ENCODE data around the gene SYNDIG1L. TPM values are rescaled to one million over a fixed set of nuclear protein-coding genes. Genes with fewer than 3 reads are reported as not detected.

SYNDIG1L gene
- total and polyA plus RNA-seq, 5 donors from 2014 or later, result not detected

DNA sequence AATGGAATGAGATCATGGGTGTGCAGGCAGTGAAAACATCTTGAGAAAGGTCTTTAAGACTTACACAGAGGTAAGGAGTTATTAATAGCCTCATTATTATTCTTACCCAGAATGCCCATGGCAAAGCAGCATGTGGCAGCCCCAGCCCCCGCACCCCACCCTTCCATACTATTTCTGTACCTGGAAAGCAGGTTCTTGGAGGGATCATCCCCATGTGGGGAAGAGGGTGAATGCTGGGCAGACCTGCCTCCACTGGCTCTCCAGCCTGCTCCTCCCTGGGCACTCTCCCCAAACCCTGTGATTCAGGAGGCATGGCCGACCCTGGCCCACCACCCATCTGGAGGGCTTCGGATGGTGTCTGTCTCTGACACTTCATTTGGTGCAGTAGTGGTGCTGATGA is 38.8 kb upstream of the SYNDIG1L start:
- ATAC-seq (ENCODE audit: low read depth in 2 of 2), result no peak
- Histone ChIP-seq H3K27ac (ENCODE audit: insufficient read depth, low read length, poor library complexity, severe bottlenecking) (no peak overlapping the region), H3K36me3 (ENCODE audit: control insufficient read depth, insufficient read depth, low read length) (no peaks in the 10 kb centered on the region), H3K27me3 (ENCODE audit: control insufficient read depth, insufficient read depth, low read length) (no peaks in the 10 kb centered on the region), H3K4me1 (ENCODE audit: control insufficient read depth, insufficient read depth, low read length, poor library complexity, severe bottlenecking) (no peaks in the 10 kb centered on the region), H3K9me3 (ENCODE audit: control insufficient read depth in 2 of 2, low read length in 2 of 2) (no peaks in the 10 kb centered on the region), H3K4me3 (ENCODE audit: low read depth, low read length) (no peak overlapping the region)
- Mint-ChIP-seq H3K27me3 (peaks cover 16% of the 10 kb centered on the region), H3K4me1 (peaks cover 0 to 2% (median 0%) of the 10 kb centered on the region in 4 donors), H3K27ac (no peak overlapping the region), H3K4me3 (no peak overlapping the region), H3K36me3 (no peaks in the 10 kb centered on the region), H3K9me3 (peaks cover 0 to 1% (median 0%) of the 10 kb centered on the region in 7 donors)
- no peak for DNase-seq

DNA sequence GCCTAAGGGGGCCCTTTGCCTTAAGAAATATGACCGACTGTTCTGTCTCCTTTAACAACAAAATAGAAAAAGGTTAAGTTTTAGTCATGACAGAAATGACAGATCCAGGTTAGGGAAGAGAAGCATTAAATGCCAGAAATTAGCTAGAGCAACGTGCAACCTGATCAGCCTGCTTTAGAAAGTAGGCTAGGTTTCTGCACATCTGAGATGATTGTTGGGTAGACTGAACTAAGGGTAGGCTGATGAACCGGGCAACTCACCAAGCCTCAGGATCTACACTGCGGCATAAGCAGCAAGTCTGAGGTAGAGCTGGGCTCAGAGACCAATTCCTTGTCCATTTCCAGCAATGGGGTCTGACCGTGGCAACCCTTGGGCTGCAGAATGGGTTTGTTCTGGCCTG is 37.7 kb upstream of the SYNDIG1L start:
- no peaks in the 10 kb centered on the region for H3K27me3 ChIP-seq (ENCODE audit: control insufficient read depth, insufficient read depth, low read length)
- no peak overlapping the region for H3K4me3 Mint-ChIP-seq
- peaks cover 16% of the 10 kb centered on the region for H3K27me3 Mint-ChIP-seq
- no peak overlapping the region for H3K27ac ChIP-seq (ENCODE audit: insufficient read depth, low read length, poor library complexity, severe bottlenecking)
- ATAC-seq (ENCODE audit: low read depth in 2 of 2) (no peak), DNase-seq (no peak)
- no peaks in the 10 kb centered on the region for H3K36me3 Mint-ChIP-seq
- no peaks in the 10 kb centered on the region for H3K4me1 ChIP-seq (ENCODE audit: control insufficient read depth, insufficient read depth, low read length, poor library complexity, severe bottlenecking)
- no peaks in the 10 kb centered on the region for H3K36me3 ChIP-seq (ENCODE audit: control insufficient read depth, insufficient read depth, low read length)
- H3K4me3 ChIP-seq (ENCODE audit: low read depth, low read length), result no peak overlapping the region
- no peak overlapping the region for H3K27ac Mint-ChIP-seq
- H3K9me3 ChIP-seq (ENCODE audit: control insufficient read depth in 2 of 2, low read length in 2 of 2), result no peaks in the 10 kb centered on the region
- H3K9me3 Mint-ChIP-seq, result peaks cover 0 to 1% (median 0%) of the 10 kb centered on the region in 7 donors
- peaks cover 0 to under 1% (median 0%) of the 10 kb centered on the region in 4 donors for H3K4me1 Mint-ChIP-seq

- Mint-ChIP-seq H3K4me1 (no peaks in the 10 kb centered on the region), H3K36me3 (no peaks in the 10 kb centered on the region), H3K27ac (no peak overlapping the region), H3K9me3 (peaks cover 0 to 1% (median 0%) of the 10 kb centered on the region in 7 donors), H3K27me3 (peaks cover 16% of the 10 kb centered on the region), H3K4me3 (no peak overlapping the region)
- DNase-seq (no peak), ATAC-seq (ENCODE audit: low read depth in 2 of 2) (no peak)
- Histone ChIP-seq H3K4me1 (ENCODE audit: control insufficient read depth, insufficient read depth, low read length, poor library complexity, severe bottlenecking) (no peaks in the 10 kb centered on the region), H3K9me3 (ENCODE audit: control insufficient read depth in 2 of 2, low read length in 2 of 2) (no peaks in the 10 kb centered on the region), H3K27me3 (ENCODE audit: control insufficient read depth, insufficient read depth, low read length) (no peaks in the 10 kb centered on the region), H3K36me3 (ENCODE audit: control insufficient read depth, insufficient read depth, low read length) (no peaks in the 10 kb centered on the region), H3K4me3 (ENCODE audit: low read depth, low read length) (no peak overlapping the region), H3K27ac (ENCODE audit: insufficient read depth, low read length, poor library complexity, severe bottlenecking) (no peak overlapping the region)
Observed at GRCh38 chr14:74462993-74463392, 37.0 kb upstream of the SYNDIG1L start.

- no peak for ATAC-seq (ENCODE audit: low read depth in 2 of 2)
- H3K9me3 ChIP-seq (ENCODE audit: control insufficient read depth in 2 of 2, low read length in 2 of 2), result no peaks in the 10 kb centered on the region
- H3K4me1 ChIP-seq (ENCODE audit: control insufficient read depth, insufficient read depth, low read length, poor library complexity, severe bottlenecking), result no peaks in the 10 kb centered on the region
- no peak overlapping the region for H3K27ac ChIP-seq (ENCODE audit: insufficient read depth, low read length, poor library complexity, severe bottlenecking)
- H3K27me3 ChIP-seq (ENCODE audit: control insufficient read depth, insufficient read depth, low read length), result no peaks in the 10 kb centered on the region
- no peak overlapping the region for H3K4me3 ChIP-seq (ENCODE audit: low read depth, low read length)
- H3K36me3 Mint-ChIP-seq, result no peaks in the 10 kb centered on the region
- DNase-seq, result no peak
- no peaks in the 10 kb centered on the region for H3K4me1 Mint-ChIP-seq
- peak overlapping the region in 1 of 3 donors; percentile 22 for H3K27ac Mint-ChIP-seq
- H3K36me3 ChIP-seq (ENCODE audit: control insufficient read depth, insufficient read depth, low read length), result no peaks in the 10 kb centered on the region
- H3K27me3 Mint-ChIP-seq, result peaks cover 16% of the 10 kb centered on the region
- H3K9me3 Mint-ChIP-seq, result peaks cover 0 to 1% (median 0%) of the 10 kb centered on the region in 7 donors
- H3K4me3 Mint-ChIP-seq, result no peak overlapping the region
Observed at GRCh38 chr14:74459976-74460375, 34.0 kb upstream of the SYNDIG1L start.

- peaks cover 16% of the 10 kb centered on the region for H3K27me3 Mint-ChIP-seq
- Histone ChIP-seq H3K27me3 (ENCODE audit: control insufficient read depth, insufficient read depth, low read length) (no peaks in the 10 kb centered on the region), H3K4me1 (ENCODE audit: control insufficient read depth, insufficient read depth, low read length, poor library complexity, severe bottlenecking) (no peaks in the 10 kb centered on the region), H3K36me3 (ENCODE audit: control insufficient read depth, insufficient read depth, low read length) (no peaks in the 10 kb centered on the region), H3K4me3 (ENCODE audit: low read depth, low read length) (no peak overlapping the region), H3K9me3 (ENCODE audit: control insufficient read depth in 2 of 2, low read length in 2 of 2) (no peaks in the 10 kb centered on the region), H3K27ac (ENCODE audit: insufficient read depth, low read length, poor library complexity, severe bottlenecking) (no peak overlapping the region)
- peaks cover 0 to 2% (median 0%) of the 10 kb centered on the region in 7 donors for H3K9me3 Mint-ChIP-seq
- no peak overlapping the region for H3K27ac Mint-ChIP-seq
- H3K4me1 Mint-ChIP-seq, result no peaks in the 10 kb centered on the region
- peak; percentile 55 to 67 for ATAC-seq (ENCODE audit: low read depth in 2 of 2)
- no peak overlapping the region for H3K4me3 Mint-ChIP-seq
- peak in 2 of 3 donors; percentile 3 to 9 for DNase-seq
- no peaks in the 10 kb centered on the region for H3K36me3 Mint-ChIP-seq
Observed at GRCh38 chr14:74459289-74459946, 33.4 kb upstream of the SYNDIG1L start.

DNA sequence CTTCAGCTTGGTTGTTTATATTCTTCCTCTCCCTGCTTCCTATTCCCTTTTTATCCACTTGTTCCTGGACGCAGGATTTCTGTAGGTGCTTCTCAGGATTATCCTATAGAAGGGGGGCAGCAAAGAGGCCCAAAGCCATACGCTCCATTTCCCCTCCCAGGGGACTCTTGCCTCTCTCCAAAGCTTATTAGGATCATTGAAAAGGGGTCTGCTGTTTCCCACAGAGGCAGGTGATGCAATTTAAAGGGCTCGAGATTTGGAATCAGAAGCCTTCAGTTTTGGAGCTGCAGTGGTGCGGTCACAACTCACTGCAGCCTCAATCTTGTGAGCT is 31.5 kb upstream of the SYNDIG1L start:
- H3K4me3 ChIP-seq (ENCODE audit: low read depth, low read length), result no peak overlapping the region
- ATAC-seq (ENCODE audit: low read depth in 2 of 2), result no peak
- no peaks in the 10 kb centered on the region for H3K36me3 Mint-ChIP-seq
- DNase-seq, result no peak
- no peak overlapping the region for H3K27ac ChIP-seq (ENCODE audit: insufficient read depth, low read length, poor library complexity, severe bottlenecking)
- no peaks in the 10 kb centered on the region for H3K4me1 Mint-ChIP-seq
- no peak overlapping the region for H3K4me3 Mint-ChIP-seq
- no peaks in the 10 kb centered on the region for H3K27me3 ChIP-seq (ENCODE audit: control insufficient read depth, insufficient read depth, low read length)
- H3K9me3 Mint-ChIP-seq, result peaks cover 0 to 6% (median 0%) of the 10 kb centered on the region in 7 donors
- H3K9me3 ChIP-seq (ENCODE audit: control insufficient read depth in 2 of 2, low read length in 2 of 2), result no peaks in the 10 kb centered on the region
- no peak overlapping the region for H3K27ac Mint-ChIP-seq
- H3K36me3 ChIP-seq (ENCODE audit: control insufficient read depth, insufficient read depth, low read length), result no peaks in the 10 kb centered on the region
- H3K4me1 ChIP-seq (ENCODE audit: control insufficient read depth, insufficient read depth, low read length, poor library complexity, severe bottlenecking), result no peaks in the 10 kb centered on the region
- H3K27me3 Mint-ChIP-seq, result peaks cover 15% of the 10 kb centered on the region

GRCh38 chr14:74456684-74457564 is 30.9 kb upstream of the SYNDIG1L start:
- Mint-ChIP-seq H3K9me3 (peaks cover 0 to 10% (median 0%) of the 10 kb centered on the region in 7 donors), H3K4me1 (no peaks in the 10 kb centered on the region), H3K36me3 (no peaks in the 10 kb centered on the region), H3K27ac (peak overlapping the region in 1 of 3 donors; percentile 57), H3K4me3 (no peak overlapping the region), H3K27me3 (peaks cover 15% of the 10 kb centered on the region)
- H3K27ac ChIP-seq (ENCODE audit: insufficient read depth, low read length, poor library complexity, severe bottlenecking), result no peak overlapping the region
- no peaks in the 10 kb centered on the region for H3K9me3 ChIP-seq (ENCODE audit: control insufficient read depth in 2 of 2, low read length in 2 of 2)
- no peaks in the 10 kb centered on the region for H3K27me3 ChIP-seq (ENCODE audit: control insufficient read depth, insufficient read depth, low read length)
- ATAC-seq (ENCODE audit: low read depth in 2 of 2) (no peak), DNase-seq (no peak)
- no peaks in the 10 kb centered on the region for H3K36me3 ChIP-seq (ENCODE audit: control insufficient read depth, insufficient read depth, low read length)
- H3K4me1 ChIP-seq (ENCODE audit: control insufficient read depth, insufficient read depth, low read length, poor library complexity, severe bottlenecking), result no peaks in the 10 kb centered on the region
- H3K4me3 ChIP-seq (ENCODE audit: low read depth, low read length), result no peak overlapping the region

All from CD4-positive, CD25-positive, alpha-beta regulatory T cell (primary cell).